Osteoblast (primary cell): Measurements from ENCODE around the gene AOPEP. TPM values are rescaled to one million over a fixed set of nuclear protein-coding genes. Genes with fewer than 3 reads are reported as not detected.

ENCODE experiments used
- DNase-seq: peaks from one replicate; pipeline ENCODE4 v3.0.0; 2011; ENCODE audit warnings: low spot score, mixed read lengths; ENCODE audit not compliant: insufficient read length; ENCODE audit errors: missing footprints
- H2AFZ ChIP-seq: 2 replicates; pipeline ENCODE4 v1.6.0; 2011; ENCODE audit warnings: mild to moderate bottlenecking, low read length
- H3K27ac ChIP-seq: 2 replicates; pipeline ENCODE4 v1.5.1; 2011; ENCODE audit warnings: mild to moderate bottlenecking, low read depth, low read length, moderate library complexity
- H3K27me3 ChIP-seq: 2 replicates; pipeline ENCODE4 v1.6.0; 2012; ENCODE audit warnings: mild to moderate bottlenecking, control low read depth, inconsistent platforms, low read length, moderate library complexity; ENCODE audit not compliant: insufficient read depth
- H3K36me3 ChIP-seq: 2 replicates; pipeline ENCODE4 v1.5.1; 2011; ENCODE audit warnings: mild to moderate bottlenecking, low read length, control low read depth, moderate library complexity; ENCODE audit not compliant: insufficient read depth
- H3K4me1 ChIP-seq: 2 replicates; pipeline ENCODE4 v1.5.1; 2011; ENCODE audit warnings: mild to moderate bottlenecking, low read length, control low read depth, moderate library complexity; ENCODE audit not compliant: insufficient read depth
- H3K4me2 ChIP-seq: 2 replicates; pipeline ENCODE4 v1.6.0; 2011; ENCODE audit warnings: mild to moderate bottlenecking, low read length; ENCODE audit not compliant: insufficient read depth
- H3K4me3 ChIP-seq: fragments of 200-600 bp; sonication (generic); 3 replicates; pipeline ENCODE4 v1.5.1; 2012; ENCODE audit warnings: mild to moderate bottlenecking, low read length, inconsistent platforms; ENCODE audit not compliant: insufficient read depth
- H3K79me2 ChIP-seq: 2 replicates; pipeline ENCODE4 v1.6.0; 2012; ENCODE audit warnings: mild to moderate bottlenecking, low read length, control low read depth, inconsistent platforms; ENCODE audit not compliant: insufficient read depth
- H3K9me3 ChIP-seq: 2 replicates; pipeline ENCODE4 v1.5.1; 2011; ENCODE audit warnings: low read depth, low read length, control low read depth
- H4K20me1 ChIP-seq: 2 replicates; pipeline ENCODE4 v1.6.0; 2012; ENCODE audit warnings: mild to moderate bottlenecking, low read length, control low read depth; ENCODE audit not compliant: insufficient read depth
- total RNA-seq: library from RNA; depleted of rRNA; stranded (reverse); fragments of >200 nt; gene quantifications from 2 replicates; pipeline ENCODE4 v1.2.3, GENCODE V29; 2012
- TF ChIP-seq, protein P1 (sequence below): IDR thresholded peaks from 2 replicates; pipeline ENCODE4 v1.5.1; 2011; ENCODE audit warnings: mild to moderate bottlenecking, low read depth, low read length, moderate library complexity; ENCODE audit errors: extremely low read depth

Gene AOPEP
- total RNA-seq, 1 donor, result 131 TPM

DNA sequence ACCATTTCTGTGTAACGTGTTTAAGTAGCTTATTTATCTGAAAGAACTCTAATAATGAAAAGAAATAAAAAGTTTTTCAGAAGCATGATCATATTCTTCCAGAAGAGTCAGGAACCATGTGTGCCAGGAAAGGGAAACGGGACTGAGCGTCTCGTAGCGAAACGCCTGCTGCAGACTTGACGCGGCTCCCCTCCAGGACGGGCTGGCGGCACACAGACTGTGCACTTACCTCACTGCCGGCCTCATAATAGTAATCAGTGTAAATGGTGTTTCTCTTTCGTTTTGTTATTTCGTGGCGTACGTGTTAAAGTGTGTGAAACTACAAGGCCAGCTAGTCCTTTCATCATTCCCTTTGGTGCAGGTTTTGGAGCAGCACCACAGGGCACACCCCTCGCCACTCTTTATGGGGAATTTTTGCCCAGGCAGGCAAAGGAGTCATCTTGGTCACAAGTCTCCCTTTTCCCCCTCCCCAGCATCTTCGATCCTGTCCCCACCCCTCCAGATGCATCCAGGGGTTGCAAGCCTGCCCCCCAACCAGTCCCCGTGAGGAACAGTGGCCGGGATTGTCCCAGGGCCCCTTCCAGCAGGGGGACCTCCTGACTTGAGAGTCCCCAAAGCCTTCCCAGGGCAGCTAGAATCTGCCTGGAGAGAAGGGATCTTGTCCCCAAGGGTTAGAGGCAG is 357.9 kb downstream of the AOPEP start:
- Histone ChIP-seq H3K4me1 (peaks cover 20% of the 10 kb centered on the region), H3K9me3 (no peaks in the 10 kb centered on the region), H3K36me3 (peaks cover 90% of the 10 kb centered on the region), H3K4me3 (no peak overlapping the region), H3K27me3 (no peaks in the 10 kb centered on the region), H4K20me1 (peaks cover 51% of the 10 kb centered on the region), H2AFZ (no peak overlapping the region), H3K27ac (no peak overlapping the region), H3K4me2 (no peak overlapping the region), H3K79me2 (peaks cover 90% of the 10 kb centered on the region)
- TF ChIP-seq, protein P1, sequence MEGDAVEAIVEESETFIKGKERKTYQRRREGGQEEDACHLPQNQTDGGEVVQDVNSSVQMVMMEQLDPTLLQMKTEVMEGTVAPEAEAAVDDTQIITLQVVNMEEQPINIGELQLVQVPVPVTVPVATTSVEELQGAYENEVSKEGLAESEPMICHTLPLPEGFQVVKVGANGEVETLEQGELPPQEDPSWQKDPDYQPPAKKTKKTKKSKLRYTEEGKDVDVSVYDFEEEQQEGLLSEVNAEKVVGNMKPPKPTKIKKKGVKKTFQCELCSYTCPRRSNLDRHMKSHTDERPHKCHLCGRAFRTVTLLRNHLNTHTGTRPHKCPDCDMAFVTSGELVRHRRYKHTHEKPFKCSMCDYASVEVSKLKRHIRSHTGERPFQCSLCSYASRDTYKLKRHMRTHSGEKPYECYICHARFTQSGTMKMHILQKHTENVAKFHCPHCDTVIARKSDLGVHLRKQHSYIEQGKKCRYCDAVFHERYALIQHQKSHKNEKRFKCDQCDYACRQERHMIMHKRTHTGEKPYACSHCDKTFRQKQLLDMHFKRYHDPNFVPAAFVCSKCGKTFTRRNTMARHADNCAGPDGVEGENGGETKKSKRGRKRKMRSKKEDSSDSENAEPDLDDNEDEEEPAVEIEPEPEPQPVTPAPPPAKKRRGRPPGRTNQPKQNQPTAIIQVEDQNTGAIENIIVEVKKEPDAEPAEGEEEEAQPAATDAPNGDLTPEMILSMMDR, result no peak
- peak; percentile 81 for DNase-seq

DNA sequence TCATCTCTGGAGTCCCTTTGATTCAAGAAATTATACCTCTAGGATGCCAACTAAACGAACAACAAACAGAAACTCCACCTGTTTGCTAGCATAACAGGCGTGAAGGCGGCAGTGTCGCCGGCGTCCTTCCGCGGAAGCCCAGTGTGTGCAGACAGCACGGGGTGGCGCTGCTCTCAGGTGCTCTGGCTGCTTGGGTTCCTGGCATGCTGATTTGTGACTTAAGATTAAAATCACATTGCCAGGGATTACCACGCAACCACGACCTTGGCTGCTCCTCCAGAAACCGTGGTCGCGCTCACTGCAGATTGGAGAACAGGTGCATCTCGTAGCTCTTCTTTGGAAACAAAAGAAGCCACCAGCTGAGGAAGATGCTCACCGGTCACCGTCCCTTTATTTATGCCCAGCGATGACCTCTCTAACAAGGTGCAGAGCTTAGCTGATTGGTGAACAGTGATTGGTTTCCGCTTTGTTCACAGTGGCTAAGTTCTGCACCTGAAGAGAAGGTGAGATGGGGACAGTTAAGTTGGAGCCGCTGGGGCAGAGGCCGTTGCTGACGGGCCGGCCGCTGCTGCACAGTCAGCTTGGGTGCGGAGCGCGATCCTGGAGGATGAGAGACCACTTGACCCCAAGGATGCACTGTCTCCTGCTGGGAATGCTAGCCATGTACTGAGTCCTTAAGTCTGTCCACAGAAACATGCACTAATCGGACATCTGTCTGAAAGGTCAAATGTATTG is 358.7 kb downstream of the AOPEP start:
- peaks cover 90% of the 10 kb centered on the region for H3K79me2 ChIP-seq
- H3K4me3 ChIP-seq, result no peak overlapping the region
- H3K9me3 ChIP-seq, result no peaks in the 10 kb centered on the region
- peaks cover 91% of the 10 kb centered on the region for H3K36me3 ChIP-seq
- H3K4me1 ChIP-seq, result peaks cover 28% of the 10 kb centered on the region
- H3K4me2 ChIP-seq, result no peak overlapping the region
- H2AFZ ChIP-seq, result no peak overlapping the region
- no peak overlapping the region for H3K27ac ChIP-seq
- no peaks in the 10 kb centered on the region for H3K27me3 ChIP-seq
- TF ChIP-seq, protein P1, result no peak
- peak; percentile 60 for DNase-seq
- H4K20me1 ChIP-seq, result peaks cover 45% of the 10 kb centered on the region

DNA sequence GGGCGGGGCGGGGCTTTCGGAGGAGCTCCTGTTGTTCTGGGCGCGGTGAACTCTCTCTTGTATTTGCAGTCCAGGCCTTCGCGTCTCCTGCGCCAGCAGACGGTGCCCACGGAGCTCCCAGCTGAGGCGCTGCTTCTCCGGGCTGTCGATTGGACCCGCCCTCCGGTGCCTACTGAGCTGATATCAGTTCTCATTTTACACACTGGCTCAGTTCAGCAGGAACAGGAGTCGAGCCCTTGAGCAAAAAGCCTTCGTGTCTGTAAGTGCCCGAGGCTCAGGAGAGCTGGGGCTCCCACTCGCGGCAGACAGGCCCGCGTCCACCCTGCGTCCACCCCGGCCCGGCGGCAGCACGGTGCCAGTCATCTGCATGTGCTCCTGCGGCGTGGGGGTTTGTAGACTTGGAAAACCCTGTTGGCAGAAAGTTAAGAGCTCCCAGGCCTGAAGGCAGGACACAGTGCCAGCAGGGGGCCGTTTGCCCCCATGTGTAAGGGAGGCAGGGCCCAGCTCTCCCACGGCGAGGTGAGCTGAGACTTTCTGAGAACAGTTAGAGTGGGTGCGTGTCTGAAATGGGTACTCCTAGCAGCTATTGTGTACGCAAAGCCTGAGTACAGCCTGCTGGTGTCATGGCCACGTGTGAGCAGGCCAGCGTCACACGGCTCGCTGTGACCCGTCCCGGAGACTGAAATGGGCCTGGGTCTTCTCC is 359.5 kb downstream of the AOPEP start:
- Histone ChIP-seq H3K9me3 (no peaks in the 10 kb centered on the region), H3K36me3 (peaks cover 85% of the 10 kb centered on the region), H3K27me3 (no peaks in the 10 kb centered on the region), H3K27ac (no peak overlapping the region), H3K4me1 (peaks cover 36% of the 10 kb centered on the region), H3K79me2 (peaks cover 83% of the 10 kb centered on the region), H2AFZ (no peak overlapping the region), H4K20me1 (peaks cover 38% of the 10 kb centered on the region), H3K4me2 (no peak overlapping the region), H3K4me3 (no peak overlapping the region)
- TF ChIP-seq, protein P1, result no peak
- DNase-seq, result peak; percentile 53

DNA sequence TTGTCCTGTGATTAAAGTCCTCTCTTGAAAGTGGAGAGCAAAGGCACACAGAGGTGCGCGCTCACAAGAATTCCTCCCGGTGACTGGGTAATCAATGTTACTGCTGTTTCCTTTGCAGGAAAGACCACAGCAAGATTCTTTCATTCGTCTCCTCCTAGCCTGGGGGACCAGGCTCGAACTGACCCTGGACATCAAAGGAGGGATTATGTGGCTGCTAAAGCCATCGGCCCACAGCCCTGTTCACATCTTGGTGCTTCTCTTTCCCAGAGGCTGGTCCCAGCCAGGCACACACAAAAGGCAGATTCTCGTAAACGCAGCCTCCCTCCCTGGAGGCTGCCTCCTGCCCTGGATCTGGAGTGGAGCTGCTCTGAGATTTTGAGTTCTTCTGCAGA is 360.1 kb downstream of the AOPEP start:
- Histone ChIP-seq H2AFZ (no peak overlapping the region), H3K4me3 (no peak overlapping the region), H3K9me3 (no peaks in the 10 kb centered on the region), H3K27ac (no peak overlapping the region), H3K27me3 (no peaks in the 10 kb centered on the region), H4K20me1 (peaks cover 35% of the 10 kb centered on the region), H3K79me2 (peaks cover 78% of the 10 kb centered on the region), H3K36me3 (peaks cover 80% of the 10 kb centered on the region), H3K4me1 (peaks cover 42% of the 10 kb centered on the region), H3K4me2 (no peak overlapping the region)
- TF ChIP-seq, protein P1, result no peak
- peak; percentile 80 for DNase-seq
